Activated T-helper 2 cell treated with anti-CD3 and anti-CD28 coated beads, Interferon-gamma antibody, Interleukin-2, Interleukin-4, amounts not matched to agents 10 μg/mL and 5 μg/mL and 100 μg/mL, durations not matched to agents 14 hours and 24 hours and 36 hours (primary cell): ENCODE measurements around the gene SLC30A2. TPM values are rescaled to one million over a fixed set of nuclear protein-coding genes. Genes with fewer than 3 reads are reported as not detected.

ENCODE experiments used
- DNase-seq: peaks from one replicate; pipeline ENCODE4 v3.0.0; 2021; ENCODE audit warnings: low spot score
- H3K27ac Mint-ChIP-seq: one replicate; pipeline ENCODE4 v1.8.0; 2021; ENCODE audit warnings: mixed read lengths
- H3K27me3 Mint-ChIP-seq: one replicate; pipeline ENCODE4 v1.8.0; 2021; ENCODE audit warnings: low read depth, mixed read lengths
- H3K36me3 Mint-ChIP-seq: one replicate; pipeline ENCODE4 v1.8.0; 2021; ENCODE audit warnings: low read depth, mixed read lengths
- H3K4me1 Mint-ChIP-seq: one replicate; pipeline ENCODE4 v1.8.0; 2021; ENCODE audit warnings: low read depth, mixed read lengths
- H3K4me3 Mint-ChIP-seq: one replicate; pipeline ENCODE4 v1.8.0; 2021; ENCODE audit warnings: low read depth, mild to moderate bottlenecking, moderate library complexity, mixed read lengths
- H3K9me3 Mint-ChIP-seq: one replicate; pipeline ENCODE4 v1.8.0; 2021; ENCODE audit warnings: mixed read lengths
- intact Hi-C: fragments of 100-400 bp; cut with micrococcal nuclease; formaldehyde crosslinking; loops from one replicate; pipeline ENCODE4 v1.15.1; 2023
- total RNA-seq: library from RNA; stranded (reverse); gene quantifications from 2 replicates; pipeline ENCODE4 v1.2.3, GENCODE V29; 2022

SLC30A2 gene
- total RNA-seq, 1 donor from 2014 or later = not detected

DNA sequence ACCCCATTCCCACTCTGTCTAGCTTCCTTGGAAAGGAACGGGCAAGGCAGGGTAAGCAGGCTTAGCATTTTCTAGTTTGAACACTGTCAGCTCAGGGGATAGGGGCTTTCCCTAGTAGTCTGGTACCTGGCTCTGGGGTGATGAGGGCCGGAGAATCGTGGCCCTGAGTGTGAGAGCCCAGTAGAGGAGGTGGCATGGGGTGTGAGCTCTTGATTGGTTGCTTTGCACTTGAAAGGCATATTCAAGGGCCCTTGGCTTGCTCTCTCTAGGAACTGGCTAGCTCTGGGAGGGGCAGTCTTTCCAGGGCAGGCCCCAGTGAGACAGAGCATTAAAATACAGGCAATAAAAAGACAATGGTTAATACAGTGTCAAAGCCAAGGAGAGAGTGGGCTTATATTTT lies 35.1 kb downstream of the SLC30A2 start:
- Mint-ChIP-seq H3K4me3 (no peak overlapping the region), H3K27ac (no peak overlapping the region), H3K36me3 (no peaks in the 10 kb centered on the region), H3K4me1 (peaks cover 3% of the 10 kb centered on the region), H3K9me3 (no peaks in the 10 kb centered on the region), H3K27me3 (peaks cover 9% of the 10 kb centered on the region)
- DNase-seq = no peak
- intact Hi-C loops = no loop called here

GRCh38 chr1:26009796-26010447 lies 36.0 kb downstream of the SLC30A2 start:
- Mint-ChIP-seq H3K4me1 (peaks cover 3% of the 10 kb centered on the region), H3K36me3 (no peaks in the 10 kb centered on the region), H3K4me3 (no peak overlapping the region), H3K9me3 (no peaks in the 10 kb centered on the region), H3K27me3 (peaks cover 10% of the 10 kb centered on the region), H3K27ac (no peak overlapping the region)
- DNase-seq = no peak
- intact Hi-C loops = no loop called here

DNA sequence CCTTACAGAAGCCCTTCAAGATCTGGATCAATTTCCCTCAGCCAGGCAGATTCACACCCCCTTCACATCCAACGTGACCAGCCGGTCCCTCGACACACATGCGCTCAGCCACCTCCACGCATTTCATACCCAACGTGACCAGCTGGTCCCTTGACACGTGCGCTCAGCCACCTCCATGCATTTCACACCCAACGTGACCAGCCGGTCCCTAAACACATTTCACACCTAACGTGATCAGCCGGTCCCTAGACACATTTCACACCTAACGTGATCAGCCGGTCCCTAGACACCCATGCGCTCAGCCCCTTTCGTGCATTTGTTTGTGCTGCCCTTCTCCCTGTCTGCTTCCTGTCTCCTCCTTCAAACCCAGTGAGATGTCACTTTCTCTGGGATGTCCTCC lies 39.2 kb downstream of the SLC30A2 start:
- Mint-ChIP-seq H3K27me3 (peaks cover 16% of the 10 kb centered on the region), H3K9me3 (no peaks in the 10 kb centered on the region), H3K4me3 (no peak overlapping the region), H3K4me1 (peaks cover 3% of the 10 kb centered on the region), H3K27ac (no peak overlapping the region), H3K36me3 (no peaks in the 10 kb centered on the region)
- no peak for DNase-seq
- intact Hi-C loops = no loop called here

DNA sequence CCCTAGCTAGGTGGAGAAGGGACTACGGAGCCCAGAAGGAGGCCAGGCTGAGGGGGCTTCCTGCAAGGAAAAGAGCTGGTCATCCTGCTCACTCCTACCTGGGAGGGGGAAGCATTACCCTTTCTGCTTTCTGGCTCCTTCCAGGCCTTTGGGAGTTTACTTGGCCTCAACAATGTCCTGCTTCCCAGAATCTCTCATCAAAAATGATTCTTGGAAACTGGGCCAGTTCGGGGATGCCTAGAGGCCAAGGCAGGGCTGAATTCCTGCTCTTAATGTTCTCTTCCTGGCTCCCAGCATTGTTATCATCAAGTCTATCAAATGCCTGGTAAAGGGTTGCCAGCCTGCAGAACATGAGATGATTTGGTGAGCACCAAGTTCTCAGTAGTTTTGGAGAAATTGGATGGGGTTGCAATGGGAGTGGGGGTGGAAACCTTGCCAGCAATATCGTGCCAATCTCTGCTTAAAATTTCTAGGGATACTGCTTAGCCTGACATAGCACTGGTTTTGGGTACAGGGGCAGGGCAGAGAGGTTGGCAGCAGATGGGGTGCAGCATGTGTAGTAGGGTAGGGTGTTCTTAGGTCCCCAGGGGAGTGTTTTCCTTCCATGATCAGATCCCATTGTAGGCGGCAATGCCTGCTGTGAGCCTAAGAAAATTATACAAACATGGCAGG lies 40.3 kb downstream of the SLC30A2 start:
- H3K27ac Mint-ChIP-seq = no peak overlapping the region
- intact Hi-C loops = no loop called here
- no peak for DNase-seq
- H3K9me3 Mint-ChIP-seq = no peaks in the 10 kb centered on the region
- H3K36me3 Mint-ChIP-seq = no peaks in the 10 kb centered on the region
- H3K27me3 Mint-ChIP-seq = peaks cover 13% of the 10 kb centered on the region
- H3K4me1 Mint-ChIP-seq = peaks cover 3% of the 10 kb centered on the region
- no peak overlapping the region for H3K4me3 Mint-ChIP-seq

- Mint-ChIP-seq H3K4me1 (peaks cover under 1% of the 10 kb centered on the region), H3K36me3 (no peaks in the 10 kb centered on the region), H3K27ac (no peak overlapping the region), H3K27me3 (peaks cover 11% of the 10 kb centered on the region), H3K9me3 (no peaks in the 10 kb centered on the region), H3K4me3 (no peak overlapping the region)
- intact Hi-C loops = no loop called here
- DNase-seq = no peak
Observed at GRCh38 chr1:26003756-26004155, 42.2 kb downstream of the SLC30A2 start.

- Mint-ChIP-seq H3K36me3 (no peaks in the 10 kb centered on the region), H3K9me3 (no peaks in the 10 kb centered on the region), H3K4me3 (no peak overlapping the region), H3K27ac (no peak overlapping the region), H3K27me3 (peaks cover 11% of the 10 kb centered on the region), H3K4me1 (peaks cover 6% of the 10 kb centered on the region)
- DNase-seq = no peak
- intact Hi-C loops = no loop called here
Observed at GRCh38 chr1:26003262-26003661, 42.7 kb downstream of the SLC30A2 start.

- intact Hi-C loops = loop anchor here (2.0 kb wide), 1 partner anchor 112 kb away; the partner anchor contains the start of gene PDIK1L
- Mint-ChIP-seq H3K9me3 (no peaks in the 10 kb centered on the region), H3K27me3 (peaks cover 2% of the 10 kb centered on the region), H3K4me3 (no peak overlapping the region), H3K4me1 (peaks cover 17% of the 10 kb centered on the region), H3K27ac (no peak overlapping the region), H3K36me3 (no peaks in the 10 kb centered on the region)
- no peak for DNase-seq
Observed at GRCh38 chr1:25999041-25999800, 46.7 kb downstream of the SLC30A2 start.

GRCh38 chr1:25997828-25998761 lies 47.8 kb downstream of the SLC30A2 start, which contains the start of gene PAFAH2:
Gene PAFAH2 (minus strand): TSS chr1:25998063. CDS start chr1:25990816, 7,247 bp downstream.
- peak within 1 kb of the TSS; percentile 99 for H3K27ac Mint-ChIP-seq
- intact Hi-C loops = loop anchor here (1.0 to 2.0 kb wide), 4 partner anchors 93 to 178 kb away; partner anchors contain the start of gene PDIK1L
- peaks cover 23% of the 10 kb centered on the region for H3K4me1 Mint-ChIP-seq
- no peaks in the 10 kb centered on the region for H3K36me3 Mint-ChIP-seq
- H3K9me3 Mint-ChIP-seq = no peaks in the 10 kb centered on the region
- H3K27me3 Mint-ChIP-seq = no peaks in the 10 kb centered on the region
- H3K4me3 Mint-ChIP-seq = peak within 1 kb of the TSS; percentile 98
- DNase-seq = peak; percentile 96

- no peaks in the 10 kb centered on the region for H3K36me3 Mint-ChIP-seq
- intact Hi-C loops = no loop called here
- peaks cover 32% of the 10 kb centered on the region for H3K4me1 Mint-ChIP-seq
- no peaks in the 10 kb centered on the region for H3K27me3 Mint-ChIP-seq
- H3K27ac Mint-ChIP-seq = peak overlapping the region; percentile 99
- no peaks in the 10 kb centered on the region for H3K9me3 Mint-ChIP-seq
- DNase-seq = no peak
- H3K4me3 Mint-ChIP-seq = peak overlapping the region; percentile 98
Observed at GRCh38 chr1:25996966-25997827, 48.7 kb downstream of the SLC30A2 start.

- peaks cover 49% of the 10 kb centered on the region for H3K4me1 Mint-ChIP-seq
- no peak overlapping the region for H3K27ac Mint-ChIP-seq
- H3K4me3 Mint-ChIP-seq = no peak overlapping the region
- H3K36me3 Mint-ChIP-seq = no peaks in the 10 kb centered on the region
- no peaks in the 10 kb centered on the region for H3K9me3 Mint-ChIP-seq
- H3K27me3 Mint-ChIP-seq = no peaks in the 10 kb centered on the region
- no peak for DNase-seq
- intact Hi-C loops = no loop called here
Observed at GRCh38 chr1:25994402-25995150, 51.3 kb downstream of the SLC30A2 start.
